K562 (cell line): ENCODE results near the gene FOXO3.
"Not testable (repeated sequence)": the region's sequence is repeated elsewhere in the genome, so short reads cannot be mapped to it uniquely, and the experiment has no call there.

Experiments used
- ARID4B ChIP-seq: sonication (generic); formaldehyde crosslinking; IDR thresholded peaks from 2 replicates; pipeline ENCODE4 v1.8.0; 2022; ENCODE audit warnings: mild to moderate bottlenecking, missing genetic modification reagents
- CTCF ChIP-seq, 3 experiments: IDR thresholded peaks in 2 of 3; conservative IDR thresholded peaks in 1 of 3; 2 replicates each; pipeline ENCODE4 v1.5.1; 2011 to 2012; ENCODE audit warnings: low read length in 3 of 3, mild to moderate bottlenecking in 3 of 3, control low read depth in 2 of 3, improper control_type of control experiment in 1 of 3, inconsistent platforms in 1 of 3, low read depth in 1 of 3, mixed read lengths in 1 of 3, moderate library complexity in 1 of 3; ENCODE audit not compliant: insufficient read depth in 2 of 3
- E2F3 ChIP-seq: fragments of 250-450 bp; sonication (Bioruptor Pico); IDR thresholded peaks from 2 replicates; pipeline ENCODE4 v1.4.0; 2020; ENCODE audit warnings: mild to moderate bottlenecking
- MEIS2 ChIP-seq: fragments of 450-650 bp; IDR thresholded peaks from 2 replicates; pipeline ENCODE4 v1.6.1; 2014; ENCODE audit warnings: mild to moderate bottlenecking; ENCODE audit not compliant: partially characterized antibody
- MXI1 ChIP-seq: IDR thresholded peaks from 2 replicates; pipeline ENCODE4 v1.6.1; 2011; ENCODE audit warnings: low read depth, mild to moderate bottlenecking, improper control_type of control experiment, low read length
- POLR2AphosphoS5 ChIP-seq: IDR thresholded peaks from 2 replicates; pipeline ENCODE4 v1.6.1; 2011; ENCODE audit warnings: mild to moderate bottlenecking, low read depth, low read length, moderate library complexity; ENCODE audit not compliant: control insufficient read depth, insufficient read depth
- POLR3G ChIP-seq: IDR thresholded peaks from 2 replicates; pipeline ENCODE4 v1.6.1; 2011; ENCODE audit not compliant: insufficient read length, insufficient replicate concordance; ENCODE audit errors: extremely low read depth
- RAD21 ChIP-seq, 2 experiments: fragments of 250-450 bp in 1 of 2; fragments of 450-650 bp in 1 of 2; sonication (Bioruptor Pico) in 1 of 2; formaldehyde crosslinking in 1 of 2; IDR thresholded peaks in 1 of 2; conservative IDR thresholded peaks in 1 of 2; 2 replicates each; pipeline versions ENCODE4 v1.4.0 to v1.8.0; 2020 to 2022; ENCODE audit warnings: mild to moderate bottlenecking in 2 of 2, moderate library complexity in 1 of 2
- RNF2 ChIP-seq: sonication (generic); IDR thresholded peaks from 2 replicates; pipeline ENCODE4 v1.6.1; 2016
- SIX5 ChIP-seq, 2 experiments: IDR thresholded peaks; 2 replicates each; pipeline ENCODE4 v1.6.1; 2011; ENCODE audit warnings: low read length in 2 of 2, borderline replicate concordance in 1 of 2, low read depth in 1 of 2, mild to moderate bottlenecking in 1 of 2, moderate library complexity in 1 of 2; ENCODE audit not compliant: insufficient read depth in 1 of 2
- SMC3 ChIP-seq: conservative IDR thresholded peaks from 2 replicates; pipeline ENCODE4 v1.6.1; 2011; ENCODE audit warnings: low read depth, low read length, improper control_type of control experiment; ENCODE audit not compliant: insufficient read depth
- SRF ChIP-seq, 2 experiments: fragments of 250-450, 450-650 bp in 1 of 2; sonication (Bioruptor Pico) in 1 of 2; sonication (generic) in 1 of 2; formaldehyde crosslinking; IDR thresholded peaks; 2 replicates each; pipeline versions ENCODE4 v1.5.0 to v1.5.1; 2020 to 2022; ENCODE audit warnings: mild to moderate bottlenecking in 1 of 2, missing genetic modification reagents in 1 of 2
- TRIM25 ChIP-seq: fragments of 450-650 bp; IDR thresholded peaks from 2 replicates; pipeline ENCODE4 v1.7.0; 2016; ENCODE audit warnings: borderline replicate concordance
- ZNF133 ChIP-seq: fragments of 250-450 bp; sonication (Bioruptor Pico); IDR thresholded peaks from 2 replicates; pipeline ENCODE4 v1.4.0; 2020; ENCODE audit warnings: mild to moderate bottlenecking

- not testable (repeated sequence) for TF ChIP-seq POLR3G; SIX5 (IDR thresholded peaks at IDR 0.05; ENCODE audit: borderline replicate concordance in 1 of 2, insufficient read depth in 1 of 2, low read depth in 1 of 2, low read length in 2 of 2); MEIS2; RNF2; CTCF (IDR thresholded peaks at IDR 0.05 in 2 of 3, conservative IDR thresholded peaks at IDR 0.05 in 1 of 3; ENCODE audit: insufficient read depth in 2 of 3, low read depth in 1 of 3, low read length in 3 of 3); SMC3; POLR2AphosphoS5; MXI1; ARID4B (CRISPR knock-in tag); RAD21 (CRISPR knock-in tag; conservative IDR thresholded peaks at IDR 0.05 in 1 of 2, IDR thresholded peaks at IDR 0.05 in 1 of 2); SRF (CRISPR knock-in tag; IDR thresholded peaks at IDR 0.05); ZNF133 (CRISPR knock-in tag); E2F3 (CRISPR knock-in tag); TRIM25
Measured at GRCh38 chr6:108663494-108664064, 102.9 kb downstream of the FOXO3 start.
